ENCODE results near the gene BOC.

BOC gene

DNA sequence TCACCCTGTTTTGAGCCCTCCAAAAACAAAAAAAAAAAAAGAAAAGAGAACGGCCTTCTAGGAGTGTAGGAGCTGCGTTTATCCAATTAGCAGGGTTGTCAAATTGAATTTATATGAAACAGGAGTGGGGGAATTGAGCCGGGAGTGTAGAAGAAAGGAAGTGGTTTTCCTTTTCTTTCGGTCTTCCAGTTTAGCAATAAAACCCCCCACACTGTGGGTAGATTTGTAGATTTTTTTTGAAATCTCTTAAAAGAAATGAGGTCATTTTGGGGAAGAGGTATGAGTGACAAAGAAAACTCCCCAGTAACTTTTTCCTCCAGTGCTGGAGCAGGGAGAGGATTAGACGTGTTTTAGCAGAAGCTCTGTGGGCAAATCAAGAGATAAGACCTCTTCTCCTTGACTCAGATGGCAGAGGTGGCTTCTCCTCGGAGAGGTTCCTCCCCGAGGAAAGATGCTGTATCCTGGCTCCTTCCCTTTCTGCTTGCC is 30.8 kb downstream of the BOC start:
- Histone ChIP-seq H3K9ac (ENCODE audit: low read depth, low read length) (peak overlapping the region; percentile 26; the same call in 1 of the 2 replicates), H3K9me3 (ENCODE audit: insufficient read depth, low read length, severe bottlenecking) (no peaks in the 10 kb centered on the region), H2AFZ (ENCODE audit: low read depth, low read length) (peak overlapping the region; percentile 54; the same call in 1 of the 2 replicates), H3K4me2 (ENCODE audit: insufficient read depth, low read length) (peak overlapping the region; percentile 56), H3K4me1 (ENCODE audit: insufficient read depth, low read length) (peaks cover 24% of the 10 kb centered on the region), H3K4me3 (ENCODE audit: low read depth in 1 of 2, low read length in 2 of 2) (peak overlapping the region in 1 of 2 experiments; percentile 30; a peak in 2 of 4 replicates), H3K79me2 (ENCODE audit: insufficient read depth, low read length) (no peaks in the 10 kb centered on the region), H3K27ac (ENCODE audit: low read length) (peak overlapping the region; percentile 53), H4K20me1 (ENCODE audit: insufficient read depth, low read length) (no peaks in the 10 kb centered on the region), H3K36me3 (ENCODE audit: insufficient read depth, low read length) (no peaks in the 10 kb centered on the region), H3K27me3 (ENCODE audit: insufficient read depth, low read length, poor library complexity) (no peaks in the 10 kb centered on the region)
- TF ChIP-seq CTCF (IDR thresholded peaks at IDR 0.05; ENCODE audit: borderline replicate concordance, extremely low read depth, low read length, poor library complexity, severe bottlenecking) (no peak), EZH2 (IDR thresholded peaks at IDR 0.05; ENCODE audit: borderline replicate concordance, low read depth, low read length, severe bottlenecking) (no peak)
- ATAC-seq (ENCODE audit: insufficient read depth, low read depth) (peak; percentile 60), DNase-seq (no peak)

DNA sequence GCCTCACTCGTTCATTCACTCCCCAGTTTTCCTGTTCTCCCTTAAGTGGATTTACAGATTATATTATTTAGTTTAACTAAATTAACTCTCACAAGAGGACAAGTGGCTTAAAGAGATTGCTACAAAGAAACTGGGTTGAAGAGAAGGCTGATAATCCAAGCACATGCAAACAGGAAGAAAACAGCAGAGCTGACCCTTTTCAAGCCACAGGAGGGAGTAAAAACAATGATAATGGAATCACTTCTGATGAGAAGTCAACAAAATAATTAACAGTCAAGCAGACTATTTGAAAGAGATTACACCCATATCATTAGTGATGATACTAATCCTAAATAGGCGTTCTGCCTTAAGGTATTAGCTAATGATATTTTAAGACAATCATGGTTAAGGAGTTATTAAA is 31.7 kb downstream of the BOC start:
- Histone ChIP-seq H3K4me2 (ENCODE audit: insufficient read depth, low read length) (peak overlapping the region; percentile 56), H2AFZ (ENCODE audit: low read depth, low read length) (no peak overlapping the region), H3K4me1 (ENCODE audit: insufficient read depth, low read length) (peaks cover 24% of the 10 kb centered on the region), H3K36me3 (ENCODE audit: insufficient read depth, low read length) (no peaks in the 10 kb centered on the region), H3K79me2 (ENCODE audit: insufficient read depth, low read length) (no peaks in the 10 kb centered on the region), H3K4me3 (ENCODE audit: low read depth in 1 of 2, low read length in 2 of 2) (no peak overlapping the region), H3K27me3 (ENCODE audit: insufficient read depth, low read length, poor library complexity) (peaks cover 3% of the 10 kb centered on the region), H3K27ac (ENCODE audit: low read length) (no peak overlapping the region), H4K20me1 (ENCODE audit: insufficient read depth, low read length) (no peaks in the 10 kb centered on the region), H3K9me3 (ENCODE audit: insufficient read depth, low read length, severe bottlenecking) (no peaks in the 10 kb centered on the region), H3K9ac (ENCODE audit: low read depth, low read length) (no peak overlapping the region)
- no peak for ATAC-seq (ENCODE audit: insufficient read depth, low read depth)
- TF ChIP-seq CTCF (IDR thresholded peaks at IDR 0.05; ENCODE audit: borderline replicate concordance, extremely low read depth, low read length, poor library complexity, severe bottlenecking) (no peak), EZH2 (IDR thresholded peaks at IDR 0.05; ENCODE audit: borderline replicate concordance, low read depth, low read length, severe bottlenecking) (no peak)
- no peak for DNase-seq

DNA sequence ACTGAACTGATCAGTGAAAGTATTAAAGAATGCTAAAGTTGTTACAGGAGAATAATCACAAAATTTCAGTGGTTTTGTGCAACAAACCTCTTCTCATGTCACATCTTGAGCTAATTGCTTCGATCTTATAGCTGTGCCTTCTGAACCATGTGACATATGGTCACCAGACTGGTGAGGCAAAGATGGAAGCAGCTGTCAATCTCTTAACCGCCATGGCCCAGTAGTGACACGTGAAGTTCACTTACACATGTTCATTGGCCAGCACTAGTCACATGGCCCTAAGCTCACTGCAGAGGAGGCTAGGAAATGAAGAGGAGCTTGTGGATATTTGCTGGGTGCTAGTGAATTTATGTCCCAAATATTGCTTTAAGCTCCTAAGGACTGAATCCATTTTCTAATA is 32.5 kb downstream of the BOC start:
- Histone ChIP-seq H3K4me2 (ENCODE audit: insufficient read depth, low read length) (no peak overlapping the region), H3K79me2 (ENCODE audit: insufficient read depth, low read length) (no peaks in the 10 kb centered on the region), H4K20me1 (ENCODE audit: insufficient read depth, low read length) (no peaks in the 10 kb centered on the region), H3K36me3 (ENCODE audit: insufficient read depth, low read length) (no peaks in the 10 kb centered on the region), H3K9ac (ENCODE audit: low read depth, low read length) (no peak overlapping the region), H3K4me3 (ENCODE audit: low read depth in 1 of 2, low read length in 2 of 2) (no peak overlapping the region), H2AFZ (ENCODE audit: low read depth, low read length) (no peak overlapping the region), H3K9me3 (ENCODE audit: insufficient read depth, low read length, severe bottlenecking) (no peaks in the 10 kb centered on the region), H3K27me3 (ENCODE audit: insufficient read depth, low read length, poor library complexity) (peaks cover 3% of the 10 kb centered on the region), H3K4me1 (ENCODE audit: insufficient read depth, low read length) (peaks cover 24% of the 10 kb centered on the region), H3K27ac (ENCODE audit: low read length) (no peak overlapping the region)
- ATAC-seq (ENCODE audit: insufficient read depth, low read depth), result no peak
- no peak for DNase-seq
- TF ChIP-seq EZH2 (IDR thresholded peaks at IDR 0.05; ENCODE audit: borderline replicate concordance, low read depth, low read length, severe bottlenecking) (no peak), CTCF (IDR thresholded peaks at IDR 0.05; ENCODE audit: borderline replicate concordance, extremely low read depth, low read length, poor library complexity, severe bottlenecking) (no peak)

DNA sequence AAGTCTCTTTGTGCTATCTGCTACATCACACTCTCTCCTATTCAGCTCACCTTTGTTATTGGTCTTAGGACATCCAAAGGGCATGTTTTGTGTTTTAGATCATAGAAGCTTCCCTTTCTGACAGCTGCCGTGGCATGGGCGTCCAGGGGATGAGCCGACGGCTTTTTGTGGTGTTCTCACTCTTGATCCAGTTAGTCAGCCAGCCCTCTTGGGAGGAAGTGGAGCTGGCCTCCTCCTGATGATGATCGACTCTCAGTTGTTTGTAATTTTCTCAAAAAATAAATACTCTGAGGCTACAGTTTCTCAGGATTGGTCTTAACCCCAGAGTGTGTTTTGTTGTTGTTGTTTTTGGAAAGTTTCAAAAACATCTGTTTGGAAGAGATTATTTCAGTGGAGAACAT is 34.4 kb downstream of the BOC start:
- no peak overlapping the region for H3K4me2 ChIP-seq (ENCODE audit: insufficient read depth, low read length)
- peaks cover 3% of the 10 kb centered on the region for H3K27me3 ChIP-seq (ENCODE audit: insufficient read depth, low read length, poor library complexity)
- no peak overlapping the region for H2AFZ ChIP-seq (ENCODE audit: low read depth, low read length)
- H3K4me1 ChIP-seq (ENCODE audit: insufficient read depth, low read length), result peaks cover 24% of the 10 kb centered on the region
- no peaks in the 10 kb centered on the region for H3K36me3 ChIP-seq (ENCODE audit: insufficient read depth, low read length)
- H3K9ac ChIP-seq (ENCODE audit: low read depth, low read length), result no peak overlapping the region
- no peak for TF ChIP-seq CTCF (IDR thresholded peaks at IDR 0.05; ENCODE audit: borderline replicate concordance, extremely low read depth, low read length, poor library complexity, severe bottlenecking)
- no peak for TF ChIP-seq EZH2 (IDR thresholded peaks at IDR 0.05; ENCODE audit: borderline replicate concordance, low read depth, low read length, severe bottlenecking)
- DNase-seq, result no peak
- no peak overlapping the region for H3K27ac ChIP-seq (ENCODE audit: low read length)
- no peaks in the 10 kb centered on the region for H3K9me3 ChIP-seq (ENCODE audit: insufficient read depth, low read length, severe bottlenecking)
- no peaks in the 10 kb centered on the region for H4K20me1 ChIP-seq (ENCODE audit: insufficient read depth, low read length)
- H3K79me2 ChIP-seq (ENCODE audit: insufficient read depth, low read length), result no peaks in the 10 kb centered on the region
- no peak overlapping the region for H3K4me3 ChIP-seq (ENCODE audit: low read depth in 1 of 2, low read length in 2 of 2)
- ATAC-seq (ENCODE audit: insufficient read depth, low read depth), result no peak
